SK-N-DZ (cell line): ENCODE results near the gene GRIP1.

Experiments
- DNase-seq: peaks from one replicate; pipeline ENCODE4 v3.0.0-alpha.2; 2015; ENCODE audit warnings: low spot score

The GRIP1 gene

GRCh38 chr12:66653796-66654195 is 25.1 kb downstream of the GRIP1 start:
- no peak for DNase-seq

DNA sequence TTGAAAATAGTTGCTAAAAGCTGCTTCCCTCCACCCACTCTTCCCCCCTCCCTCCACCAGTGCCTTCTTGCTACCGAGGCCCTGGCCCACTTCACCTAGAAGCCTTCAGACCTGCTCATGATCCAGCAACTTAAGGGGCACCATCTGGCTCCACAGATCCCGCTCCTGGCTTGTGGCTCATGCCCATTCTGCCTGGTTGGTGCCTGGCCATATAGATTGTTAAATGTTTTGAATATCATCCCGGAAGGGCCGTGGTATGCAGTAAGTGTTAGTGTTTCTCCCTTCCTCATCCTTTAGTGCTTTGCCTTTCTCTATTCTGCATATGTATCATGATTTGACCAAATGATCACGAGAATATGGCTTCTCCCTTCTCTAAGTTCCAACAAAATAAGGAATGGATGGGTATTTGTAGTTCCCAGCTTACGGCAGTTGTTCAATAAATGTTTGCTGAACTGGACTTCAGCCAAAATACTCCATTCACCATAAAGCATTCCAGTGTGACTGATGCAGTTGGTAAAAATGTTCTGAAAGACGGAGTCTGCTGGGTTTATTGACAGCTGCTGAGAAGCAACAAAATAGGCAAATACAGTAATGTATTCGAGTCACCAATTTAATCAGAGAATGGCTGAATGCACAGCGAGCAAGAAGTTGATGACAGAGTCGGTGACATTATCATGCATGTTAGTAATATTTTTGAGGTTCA is 30.7 kb downstream of the GRIP1 start:
- no peak for DNase-seq

DNA sequence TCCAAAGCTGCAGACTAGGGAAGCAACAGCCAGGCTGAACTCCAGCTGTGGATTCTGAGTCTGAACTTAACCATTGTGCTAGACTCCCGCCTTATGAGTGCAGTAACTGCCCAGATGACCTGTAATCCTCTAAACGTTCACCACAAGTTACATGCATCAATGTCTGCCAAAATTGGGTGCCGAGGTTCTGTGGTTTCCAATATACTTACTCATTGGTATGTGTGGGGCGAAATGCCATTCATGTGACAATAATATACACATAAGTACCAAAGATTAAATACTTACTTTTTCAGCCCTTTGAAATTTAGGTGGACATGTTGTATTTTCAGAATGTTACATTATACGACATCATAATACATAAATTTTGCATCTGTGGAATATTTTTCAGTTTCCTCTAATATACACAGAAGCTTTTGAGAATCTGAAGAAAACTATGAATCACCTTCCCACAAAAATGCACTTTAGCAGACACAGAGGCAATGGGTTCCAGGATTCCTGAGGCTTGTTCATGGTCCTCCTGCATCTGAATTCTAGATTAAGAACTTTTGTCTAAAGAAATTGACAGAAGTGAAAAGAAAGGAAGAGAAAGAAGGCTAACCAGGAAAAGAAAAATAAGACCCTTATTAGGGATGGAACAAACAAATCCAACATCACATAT is 31.7 kb downstream of the GRIP1 start:
- no peak for DNase-seq

- DNase-seq = no peak
Measured at GRCh38 chr12:66644151-66644550, 34.7 kb downstream of the GRIP1 start.

- no peak for DNase-seq
Measured at GRCh38 chr12:66640691-66641460, 38.0 kb downstream of the GRIP1 start.

DNA sequence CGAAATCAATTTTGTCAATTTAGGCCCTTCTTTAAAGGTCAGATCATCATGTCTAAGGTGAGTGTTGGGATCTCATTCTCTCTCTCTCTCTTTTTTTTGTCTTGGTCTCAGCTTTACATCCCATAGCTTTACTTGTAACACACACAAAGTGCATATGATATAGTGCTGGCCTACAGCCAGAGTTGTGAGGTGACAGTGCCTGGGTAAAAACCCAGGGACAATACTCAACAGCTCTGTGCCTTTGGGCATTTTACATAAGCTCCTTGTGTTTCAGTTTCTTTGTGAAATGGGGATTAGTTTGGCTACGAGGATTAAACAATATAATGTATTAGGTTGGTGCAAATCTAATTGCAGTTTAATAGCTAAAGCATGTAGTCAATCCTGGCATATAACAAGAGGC is 40.2 kb downstream of the GRIP1 start:
- DNase-seq = no peak

DNA sequence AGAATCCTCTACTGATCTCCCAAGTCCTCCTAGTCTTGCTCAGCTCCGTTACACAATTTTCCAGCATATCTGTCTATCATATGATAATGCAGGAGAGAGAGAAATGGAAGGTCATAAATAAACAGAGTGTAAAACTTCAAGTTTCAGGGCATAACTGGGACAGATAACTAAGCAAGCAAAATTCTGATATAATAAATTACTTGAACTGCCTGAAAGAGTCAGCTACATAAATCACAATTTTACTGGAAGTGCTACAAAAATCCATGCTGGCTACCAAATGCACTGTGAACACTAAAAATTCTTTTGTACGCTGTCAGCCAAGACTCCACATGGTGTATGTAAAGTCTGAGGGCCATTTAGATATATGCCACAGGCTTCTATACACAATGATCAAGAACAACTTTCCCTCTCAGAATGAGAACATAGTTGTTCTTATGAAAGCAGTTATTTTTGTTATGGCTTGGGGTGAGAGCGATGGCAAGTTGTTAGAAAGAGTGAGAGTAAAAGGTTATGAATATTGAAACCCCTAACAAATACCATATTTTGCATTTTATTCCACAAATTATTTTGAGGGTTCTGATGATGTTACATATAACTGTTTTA is 41.1 kb downstream of the GRIP1 start:
- no peak for DNase-seq

- no peak for DNase-seq
Measured at GRCh38 chr12:66636771-66637170, 42.1 kb downstream of the GRIP1 start.

DNA sequence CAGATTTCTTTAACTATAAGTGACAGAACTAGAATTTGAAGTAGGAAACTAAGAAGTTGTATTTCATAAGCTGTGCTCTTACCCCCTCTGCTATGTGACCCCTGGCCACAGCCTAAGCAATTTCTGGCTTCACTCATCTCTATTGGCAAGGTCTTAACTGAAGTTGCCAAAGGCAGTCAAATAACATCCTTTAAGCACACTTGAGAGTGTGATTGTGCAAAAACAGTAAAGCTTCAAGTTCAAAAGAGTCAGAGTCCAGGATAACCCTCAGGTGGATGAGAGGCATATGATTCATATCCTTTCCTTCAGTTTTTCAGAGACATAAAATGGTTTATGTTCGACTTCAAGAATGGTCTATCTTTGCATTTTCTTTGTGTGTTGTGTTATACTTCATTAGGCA is 45.2 kb downstream of the GRIP1 start:
- DNase-seq = no peak

GRCh38 chr12:66629138-66629870 is 49.6 kb downstream of the GRIP1 start:
- no peak for DNase-seq

DNA sequence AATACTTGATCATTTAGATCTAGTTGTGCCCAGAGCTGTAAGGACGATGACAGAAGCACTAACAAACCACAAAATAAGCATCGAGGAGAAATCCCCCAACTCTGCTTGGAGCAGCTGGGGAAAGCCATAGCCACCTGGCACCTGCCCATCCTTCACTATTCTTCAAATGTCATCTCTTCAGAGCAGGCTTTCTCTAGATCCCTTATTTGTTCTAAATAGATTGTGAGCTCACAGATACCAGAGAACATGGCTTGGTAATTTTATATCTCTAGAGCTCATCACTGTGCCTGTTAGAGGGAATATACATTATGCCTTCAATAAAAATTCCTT is 50.9 kb downstream of the GRIP1 start:
- DNase-seq = no peak

DNA sequence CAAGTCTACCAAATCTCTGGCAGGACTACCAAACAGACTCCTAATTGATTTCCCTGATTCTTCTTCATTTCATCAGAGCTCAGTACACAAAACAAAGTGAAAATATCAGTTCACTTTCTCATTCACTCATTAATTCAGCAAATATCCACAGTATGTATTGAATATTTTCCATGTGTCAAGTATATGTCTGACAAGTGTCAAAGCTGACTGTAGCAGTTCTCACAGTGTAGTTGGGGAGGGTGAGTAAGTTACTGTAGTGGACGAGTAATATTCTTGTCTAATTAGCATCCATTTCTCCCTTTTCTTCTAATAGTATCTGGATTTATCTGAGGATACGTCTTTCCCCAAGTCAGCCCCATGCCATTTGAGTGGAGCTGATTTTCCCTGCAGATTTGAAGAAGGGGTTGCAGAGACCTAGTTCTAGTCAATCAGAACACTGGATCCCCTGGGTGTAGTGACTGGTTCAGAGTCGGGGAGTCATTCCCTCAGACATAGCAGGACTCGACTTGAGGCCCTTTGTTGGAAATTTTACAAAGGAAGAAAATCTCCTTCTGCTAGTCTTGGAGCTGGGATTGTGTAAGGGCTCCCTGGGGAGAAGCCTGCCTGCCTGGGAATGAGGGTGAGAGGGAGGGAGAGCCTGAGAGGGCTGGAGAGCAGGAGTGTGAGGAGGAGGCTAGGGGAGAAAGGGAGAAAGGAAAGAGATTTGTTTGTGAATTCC is 51.4 kb downstream of the GRIP1 start:
- DNase-seq = no peak

DNA sequence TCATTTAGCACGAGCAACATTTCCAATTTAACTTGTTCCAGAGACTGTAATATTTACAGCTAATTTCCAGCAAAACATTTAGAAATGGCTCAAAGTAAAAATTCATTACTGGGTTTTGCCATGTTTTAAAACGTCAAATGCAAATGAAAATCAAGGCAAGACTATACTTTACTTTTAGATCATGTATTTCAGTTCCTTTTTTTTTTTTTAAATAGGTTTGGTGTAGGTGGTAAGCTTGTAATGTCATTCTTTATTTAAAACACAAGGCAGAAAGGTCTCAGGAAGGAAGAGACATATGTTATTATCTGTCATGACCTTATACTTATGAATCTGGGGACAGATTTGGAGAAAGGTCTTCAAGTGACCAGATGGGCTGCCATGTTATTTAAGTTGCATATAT is 54.1 kb downstream of the GRIP1 start:
- no peak for DNase-seq

DNA sequence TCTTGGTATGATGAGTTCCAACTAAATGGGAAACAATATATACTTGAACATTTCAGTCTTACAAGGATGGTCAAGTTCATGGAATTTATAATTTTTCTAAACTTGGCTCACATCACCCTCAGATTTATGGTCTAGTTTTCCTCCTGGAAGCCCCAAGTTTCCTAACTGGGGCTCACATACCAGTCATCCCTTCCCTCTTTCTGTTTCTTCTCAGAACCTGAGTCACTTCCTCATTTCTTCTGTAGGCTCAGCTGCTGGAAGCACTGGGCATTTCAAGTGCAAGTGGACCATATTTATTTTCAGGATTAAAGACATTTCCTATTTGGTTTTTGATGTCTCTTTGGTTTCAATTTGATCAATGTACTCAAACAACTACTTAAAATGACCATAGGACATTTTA is 55.4 kb downstream of the GRIP1 start:
- DNase-seq = no peak

DNA sequence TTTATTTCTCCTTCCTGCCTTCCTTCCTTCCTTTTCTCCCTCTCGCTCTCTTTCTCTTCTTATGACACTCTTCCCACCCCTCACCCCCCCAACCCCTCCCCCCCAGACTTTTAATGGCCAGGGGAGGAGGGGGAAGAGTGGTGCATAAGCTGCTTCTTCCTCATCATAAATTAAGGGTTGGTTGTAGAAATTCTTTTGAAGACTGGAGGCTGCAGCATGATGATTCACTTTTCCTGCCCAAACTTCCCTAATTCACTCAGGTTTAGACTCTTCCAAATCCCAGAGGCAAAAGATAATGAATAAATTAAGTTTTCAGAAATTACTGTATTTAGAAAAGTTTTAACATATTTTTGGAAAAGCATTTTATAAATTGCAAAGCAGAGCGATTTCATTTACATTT is 58.2 kb downstream of the GRIP1 start:
- DNase-seq = no peak

DNA sequence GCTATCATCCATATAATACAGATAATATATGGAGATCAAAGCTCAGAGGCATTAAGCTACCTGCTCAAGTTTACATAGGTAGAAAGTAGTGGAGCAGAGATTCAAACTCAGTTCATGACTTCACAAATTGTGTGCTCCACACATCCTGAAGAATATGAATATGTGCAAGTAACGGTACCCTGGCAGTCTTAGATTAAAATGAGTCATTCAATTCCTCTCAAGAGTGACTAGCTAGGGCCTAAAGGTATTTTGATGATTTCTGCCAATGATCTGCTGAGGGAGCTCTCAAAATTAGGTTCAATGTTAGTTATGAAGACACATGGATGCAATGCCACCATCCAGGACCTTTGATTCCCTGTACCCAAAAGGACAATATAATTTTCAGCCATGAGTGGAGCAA is 58.9 kb downstream of the GRIP1 start:
- no peak for DNase-seq

- no peak for DNase-seq
Measured at GRCh38 chr12:66617991-66618390, 60.9 kb downstream of the GRIP1 start.

GRCh38 chr12:66612090-66612775 is 66.6 kb downstream of the GRIP1 start:
- no peak for DNase-seq

DNA sequence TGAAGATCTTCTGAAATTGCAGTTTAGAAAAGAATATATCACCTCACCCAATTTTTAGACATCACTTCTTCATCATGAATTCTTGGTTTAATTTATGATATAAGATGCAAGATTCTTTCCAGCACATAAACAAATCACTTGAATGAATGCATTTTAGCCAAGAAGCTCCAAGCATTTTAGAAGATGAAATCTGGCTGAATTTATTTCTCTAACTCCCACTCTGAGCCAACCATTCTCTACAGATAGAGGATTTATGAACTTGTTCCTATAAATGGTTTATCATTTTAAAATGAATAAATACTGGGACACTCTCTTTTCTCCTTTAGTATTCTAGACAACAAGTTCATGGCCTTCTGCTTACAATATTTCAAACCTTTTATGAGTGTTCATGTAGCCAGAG is 71.7 kb downstream of the GRIP1 start:
- no peak for DNase-seq

DNA sequence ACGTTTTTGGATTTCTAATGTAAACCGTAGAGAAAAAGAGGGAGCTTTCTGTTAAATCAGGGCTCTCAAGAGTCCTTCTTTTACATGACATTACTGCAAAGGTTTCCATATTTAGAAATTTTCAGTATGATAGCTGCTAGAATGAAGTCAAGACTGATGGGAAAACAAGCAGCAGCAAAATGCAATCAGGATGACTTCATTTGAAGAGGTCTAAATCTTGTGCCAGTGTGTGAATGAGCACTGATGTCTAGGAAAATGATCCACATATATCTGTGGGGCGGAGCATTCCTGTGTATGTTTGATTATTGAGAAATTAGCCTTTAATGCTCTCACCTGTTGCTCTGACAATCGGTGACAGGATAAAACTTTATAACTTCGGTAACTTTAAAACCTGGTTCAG is 73.6 kb downstream of the GRIP1 start:
- DNase-seq = no peak
